NAMALWA (cell line): Measurements from ENCODE around the gene SPRR2D.

ENCODE experiments used
- DNase-seq: peaks from one replicate; pipeline ENCODE4 v3.0.0-alpha.2; 2015; ENCODE audit warnings: low spot score

Gene SPRR2D

DNA sequence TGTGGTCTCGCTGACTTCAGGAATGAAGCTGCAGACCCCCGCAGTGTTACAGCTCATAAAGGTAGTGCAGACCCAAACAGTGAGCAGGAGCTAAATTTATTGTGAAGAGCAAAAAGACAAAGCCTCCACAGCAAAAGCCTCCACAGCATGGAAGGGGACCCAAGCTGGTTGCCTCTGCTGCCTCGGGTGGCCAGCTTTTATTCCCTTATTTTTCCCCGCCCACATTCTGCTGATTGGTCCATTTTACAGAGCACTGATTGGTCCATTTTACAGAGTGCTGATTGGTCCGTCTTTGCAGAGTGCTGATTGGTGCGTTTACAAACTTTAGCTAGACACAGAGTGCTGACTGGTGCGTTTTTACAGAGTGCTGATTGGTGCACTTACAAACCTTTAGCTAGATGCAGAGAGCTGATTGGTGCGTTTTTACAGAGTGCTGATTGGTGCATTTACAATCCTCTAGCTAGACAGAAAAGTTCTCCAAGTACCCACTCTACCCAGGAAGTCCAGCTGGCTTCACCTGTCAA lies 29.6 kb downstream of the SPRR2D start:
- DNase-seq, result peak; percentile 55

DNA sequence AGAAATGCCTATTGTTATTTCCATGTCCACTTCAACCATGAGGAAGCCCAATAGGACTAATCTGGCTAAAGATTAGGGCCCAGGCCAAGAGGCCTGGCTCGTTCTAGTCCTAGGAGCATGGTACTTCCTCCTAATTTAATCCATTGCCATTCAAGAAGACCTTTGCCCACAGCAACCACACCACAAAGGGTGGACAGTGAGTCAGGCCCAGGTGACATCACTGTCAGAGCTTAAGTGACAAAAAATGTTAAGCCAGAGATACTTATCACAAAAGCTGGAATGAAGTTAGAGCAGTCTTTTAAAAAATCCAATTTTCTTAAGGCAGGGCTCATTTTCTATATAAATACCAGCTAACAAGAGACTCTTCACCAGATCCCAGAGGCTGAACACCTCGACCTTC lies 39.5 kb downstream of the SPRR2D start, which contains the start of gene SPRR3:
Gene SPRR3, plus strand, starts transcription at position 368 of the 400 bp plus-strand sequence. CDS start 1,272 bp downstream, outside the sequence.
- DNase-seq, result no peak

DNA sequence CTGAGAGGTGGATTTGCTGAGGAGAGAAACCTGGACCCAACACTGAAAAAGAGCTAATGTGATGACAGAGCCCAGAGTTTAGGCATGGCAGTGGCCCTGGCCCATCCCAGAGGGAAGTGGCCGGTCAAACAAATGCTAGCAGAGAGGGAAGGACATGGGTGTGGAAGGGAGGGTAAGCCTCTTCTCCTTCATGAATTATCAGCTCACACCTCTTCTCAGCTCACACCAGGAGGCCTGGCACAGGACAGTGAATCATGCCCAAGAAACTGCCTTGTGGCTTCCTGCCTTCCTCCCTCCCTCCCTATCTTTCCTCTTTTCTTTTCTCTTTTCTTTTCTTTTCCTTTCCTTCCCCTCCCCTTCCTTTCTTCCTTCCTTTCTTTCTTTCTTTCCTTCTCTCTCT lies 40.6 kb downstream of the SPRR2D start:
- no peak for DNase-seq

DNA sequence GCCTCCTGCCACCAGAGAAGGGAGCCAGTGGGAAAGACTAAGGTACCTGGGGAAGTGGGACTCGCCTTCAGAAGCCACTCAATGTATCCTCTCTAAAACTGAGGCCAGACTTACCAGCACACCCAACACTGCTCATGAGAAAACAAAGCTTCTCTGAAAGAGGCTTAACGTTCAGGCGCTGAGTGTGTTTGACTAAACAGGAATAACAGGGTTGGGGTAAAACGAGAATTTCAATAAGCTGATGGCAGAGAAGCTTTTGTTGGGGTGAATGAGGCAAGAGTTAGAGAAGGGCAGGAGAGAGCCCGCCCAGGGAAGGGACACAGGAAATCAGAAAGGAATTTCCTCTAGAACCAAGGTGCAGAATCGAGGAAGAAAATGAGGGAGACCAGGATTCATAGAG lies 41.1 kb downstream of the SPRR2D start:
- no peak for DNase-seq

DNA sequence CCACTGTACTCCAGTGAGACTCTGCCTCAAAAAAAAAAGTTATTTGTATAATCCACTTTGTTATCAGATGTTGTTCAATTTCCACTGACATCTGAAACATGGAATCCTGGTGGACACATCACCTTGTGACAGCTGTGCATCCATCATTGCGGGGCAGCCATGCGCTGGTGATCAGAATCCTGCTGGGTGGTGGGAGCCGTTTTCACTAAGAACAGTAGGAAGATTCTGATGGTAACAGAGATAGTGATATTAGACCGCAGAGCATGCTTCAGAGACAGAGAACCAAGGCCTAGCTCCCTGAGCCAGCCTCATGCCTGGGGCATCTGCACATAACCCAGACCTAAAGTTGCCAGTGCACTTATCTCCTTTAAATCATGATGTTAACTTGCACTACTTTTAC lies 42.4 kb downstream of the SPRR2D start:
- no peak for DNase-seq

DNA sequence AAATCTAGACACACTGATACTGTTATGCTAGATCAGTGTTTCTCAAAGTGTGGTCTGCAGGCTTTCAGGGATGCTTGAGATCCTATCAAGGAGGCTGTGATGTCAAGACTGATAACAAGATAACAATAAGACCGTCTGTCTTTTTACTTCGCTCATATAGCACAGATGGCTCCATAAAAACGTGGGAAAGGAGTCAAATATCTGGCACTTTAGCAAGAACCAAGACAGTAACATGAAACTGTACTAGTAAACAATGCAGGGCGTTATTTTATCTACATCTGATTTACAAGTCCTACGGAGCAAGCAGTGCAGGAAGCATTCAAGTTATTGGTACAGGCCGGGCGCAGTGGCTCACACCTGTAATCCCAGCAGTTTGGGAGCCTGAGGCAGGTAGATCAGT lies 43.0 kb downstream of the SPRR2D start:
- DNase-seq, result no peak

DNA sequence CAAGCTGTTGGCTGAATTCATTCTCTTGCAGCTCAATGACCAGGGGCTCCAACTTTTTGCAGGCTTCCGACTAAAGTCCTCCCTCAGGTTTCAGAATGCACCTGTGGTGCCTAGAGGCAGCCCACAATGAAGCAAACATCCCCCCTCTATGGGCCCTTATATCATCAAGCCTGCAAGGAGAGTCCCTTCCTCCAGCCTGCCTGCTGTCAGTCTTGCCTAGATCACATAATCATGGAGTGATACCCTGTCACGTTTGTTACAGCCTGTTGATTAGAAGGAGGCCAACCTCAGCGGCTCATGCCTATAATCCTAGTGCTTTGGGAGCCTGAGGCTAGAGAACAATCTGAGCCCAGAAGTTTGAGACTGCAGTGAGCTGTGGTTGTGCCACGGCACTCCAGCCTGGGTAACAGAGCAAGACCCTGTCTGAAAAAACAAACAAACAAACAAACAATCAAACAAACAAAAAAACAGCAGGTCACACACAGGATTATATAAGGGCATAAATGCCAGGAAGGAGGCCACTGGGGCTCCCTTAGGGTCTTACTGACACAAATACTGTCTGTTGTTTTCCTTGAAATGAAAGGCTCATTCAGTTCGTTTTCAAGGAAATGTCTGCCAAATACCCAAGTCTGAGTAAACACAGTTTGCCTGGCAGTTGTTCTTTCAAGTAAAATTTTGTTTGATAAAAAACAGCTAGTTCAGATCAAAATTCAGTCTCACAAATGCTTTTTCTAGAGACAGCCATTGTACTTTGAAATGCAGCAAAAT lies 44.1 kb downstream of the SPRR2D start:
- no peak for DNase-seq

DNA sequence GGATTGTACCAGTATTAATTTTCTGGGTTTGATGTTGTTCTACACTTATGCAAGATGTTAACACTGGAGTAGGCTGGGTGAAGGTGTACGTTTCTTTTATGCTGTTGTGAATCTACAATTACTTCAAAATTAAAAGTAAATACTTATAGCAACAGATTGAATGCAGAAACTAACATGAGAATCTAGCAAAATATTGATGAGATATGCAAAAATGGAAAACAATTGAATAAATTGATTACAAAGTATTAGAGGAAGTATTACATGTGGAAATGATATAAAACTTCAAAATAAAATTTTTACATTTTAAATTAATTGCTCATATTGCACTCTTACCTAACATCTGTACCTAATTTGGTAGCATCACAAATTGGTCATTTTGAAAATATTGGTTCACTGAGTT lies 45.1 kb downstream of the SPRR2D start:
- DNase-seq, result no peak

DNA sequence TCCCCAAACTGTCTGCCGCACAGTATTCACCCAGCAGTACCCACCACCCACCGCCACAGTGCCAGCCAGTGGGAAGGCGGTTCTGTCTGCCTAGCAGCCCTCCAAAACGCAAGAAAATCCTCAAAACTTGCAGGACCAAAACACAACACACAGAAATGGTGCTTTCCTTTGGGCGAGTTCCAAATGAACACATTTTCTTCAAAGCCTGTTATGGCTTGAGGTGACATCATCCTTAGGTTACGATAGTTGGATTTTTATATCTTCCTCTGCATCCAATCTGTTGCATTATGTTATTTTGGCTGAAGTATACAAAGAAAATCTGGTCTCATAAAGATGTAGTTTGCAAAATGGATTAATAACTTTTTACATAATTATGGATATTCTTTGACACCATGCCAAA lies 47.7 kb downstream of the SPRR2D start:
- no peak for DNase-seq
